Activated naive CD8-positive, alpha-beta T cell (primary cell): Measurements from ENCODE around the gene PRDX5.
A peak's percentile ranks its signal among the peaks of the same experiment; 100 is the strongest.

ENCODE experiments used
- H3K27ac Mint-ChIP-seq: one replicate; pipeline ENCODE4 v1.8.0; 2021; ENCODE audit warnings: mixed read lengths
- H3K27me3 Mint-ChIP-seq: one replicate; pipeline ENCODE4 v1.8.0; 2021; ENCODE audit warnings: mixed read lengths
- H3K36me3 Mint-ChIP-seq: one replicate; pipeline ENCODE4 v1.8.0; 2021; ENCODE audit warnings: mixed read lengths
- H3K4me1 Mint-ChIP-seq: one replicate; pipeline ENCODE4 v1.8.0; 2021; ENCODE audit warnings: low read depth, mixed read lengths
- H3K4me3 Mint-ChIP-seq: one replicate; pipeline ENCODE4 v1.8.0; 2021; ENCODE audit warnings: mild to moderate bottlenecking, mixed read lengths
- H3K9me3 Mint-ChIP-seq: one replicate; pipeline ENCODE4 v1.8.0; 2021; ENCODE audit warnings: low read depth, mixed read lengths

Gene PRDX5

DNA sequence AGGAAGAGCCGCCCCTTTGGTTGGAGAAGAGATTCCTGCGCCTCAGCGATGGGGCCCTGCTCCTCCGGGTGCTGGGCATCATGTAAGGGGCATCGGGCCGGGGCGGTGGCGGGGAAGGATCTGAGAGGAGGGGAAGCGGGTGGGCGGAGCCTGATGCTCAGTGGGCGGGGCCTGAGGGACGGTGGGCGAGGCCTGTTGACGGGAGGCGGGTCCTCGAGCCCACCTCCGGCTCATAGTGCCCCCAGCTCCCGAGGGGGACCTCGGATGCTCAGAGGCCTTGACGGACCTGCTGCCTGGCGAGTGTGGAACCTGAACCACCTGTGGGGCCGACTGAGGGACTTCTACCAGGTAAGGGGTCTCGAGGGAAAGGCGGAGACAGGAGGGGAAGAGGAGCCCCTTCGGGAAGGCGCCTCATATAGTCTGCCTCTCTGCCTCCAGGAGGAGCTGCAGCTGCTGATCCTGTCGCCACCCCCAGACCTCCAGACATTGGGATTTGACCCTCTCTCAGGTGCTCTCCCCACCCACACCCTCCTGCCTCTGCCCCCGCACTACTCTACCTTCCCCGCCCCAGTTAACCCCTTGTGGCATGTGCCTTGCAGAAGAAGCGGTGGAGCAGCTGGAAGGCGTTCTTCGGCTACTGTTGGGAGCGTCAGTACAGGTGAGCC, 22.9 kb downstream of the PRDX5 start:
- H3K27ac Mint-ChIP-seq = peak overlapping the region; percentile 91
- peaks cover 38% of the 10 kb centered on the region for H3K4me1 Mint-ChIP-seq
- H3K36me3 Mint-ChIP-seq = peaks cover 3% of the 10 kb centered on the region
- H3K9me3 Mint-ChIP-seq = no peaks in the 10 kb centered on the region
- peak overlapping the region; percentile 92 for H3K4me3 Mint-ChIP-seq
- no peaks in the 10 kb centered on the region for H3K27me3 Mint-ChIP-seq

DNA sequence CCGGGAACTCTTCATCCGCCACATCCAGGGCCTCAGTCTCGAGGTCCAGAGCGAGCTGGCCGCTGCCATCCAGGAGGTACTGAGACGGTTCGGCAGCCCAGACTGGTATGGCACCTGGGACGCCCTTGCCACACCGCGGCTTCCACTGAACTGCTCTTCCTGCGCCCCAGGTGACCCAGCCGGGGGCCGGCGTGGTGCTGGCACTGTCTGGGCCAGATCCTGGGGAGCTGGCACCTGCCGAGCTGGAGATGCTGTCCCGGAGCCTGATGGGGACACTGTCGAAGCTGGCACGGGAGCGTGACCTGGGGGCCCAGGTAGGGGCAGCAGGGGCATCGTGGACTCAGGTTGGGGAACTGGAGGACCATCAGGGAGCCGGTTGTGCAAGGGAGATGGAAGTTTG, 23.5 kb downstream of the PRDX5 start:
- H3K27me3 Mint-ChIP-seq = no peaks in the 10 kb centered on the region
- H3K4me3 Mint-ChIP-seq = peak overlapping the region; percentile 92
- no peak overlapping the region for H3K27ac Mint-ChIP-seq
- peaks cover 3% of the 10 kb centered on the region for H3K36me3 Mint-ChIP-seq
- peaks cover 38% of the 10 kb centered on the region for H3K4me1 Mint-ChIP-seq
- H3K9me3 Mint-ChIP-seq = no peaks in the 10 kb centered on the region

DNA sequence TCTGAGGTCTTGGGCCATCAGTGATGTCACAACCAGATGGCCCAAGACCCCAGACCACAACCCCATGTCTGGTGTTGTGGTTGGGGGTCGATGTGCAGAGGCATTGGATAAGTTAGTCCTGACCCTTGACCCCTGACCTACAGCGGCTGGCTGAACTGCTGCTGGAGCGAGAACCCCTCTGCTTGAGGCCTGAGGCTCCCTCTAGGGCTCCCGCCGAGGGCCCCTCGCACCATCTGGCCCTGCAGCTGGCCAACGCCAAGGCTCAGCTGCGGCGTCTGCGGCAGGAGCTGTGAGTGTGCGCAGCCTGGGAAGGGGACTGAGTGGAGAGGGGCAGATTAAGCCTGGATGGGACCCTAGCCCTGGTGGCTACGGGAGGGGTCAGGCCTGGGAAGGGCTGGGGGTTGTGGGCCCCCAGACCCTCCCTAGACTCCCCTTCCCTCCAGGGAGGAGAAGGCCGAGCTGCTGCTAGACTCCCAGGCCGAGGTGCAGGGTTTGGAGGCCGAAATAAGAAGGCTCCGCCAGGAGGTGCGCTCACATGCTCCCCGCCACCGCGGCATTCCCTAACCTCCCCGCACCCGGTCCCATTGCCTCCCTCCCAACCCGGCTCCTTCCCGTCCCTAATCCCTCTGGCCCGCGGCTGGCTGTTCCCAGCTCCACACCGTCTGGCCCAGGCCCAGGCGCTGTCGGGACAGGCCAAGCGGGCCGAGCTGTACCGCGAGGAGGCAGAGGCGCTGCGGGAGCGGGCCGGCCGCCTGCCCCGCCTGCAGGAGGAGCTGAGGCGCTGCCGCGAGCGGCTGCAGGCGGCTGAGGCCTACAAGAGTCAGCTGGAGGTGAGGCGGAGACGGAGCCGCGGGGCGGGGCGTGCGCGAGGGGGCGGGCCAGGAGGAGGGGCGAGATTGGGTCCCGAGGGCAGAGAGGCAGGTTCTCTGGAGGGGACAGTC, 24.2 kb downstream of the PRDX5 start:
- Mint-ChIP-seq H3K36me3 (peaks cover 3% of the 10 kb centered on the region), H3K27ac (no peak overlapping the region), H3K9me3 (no peaks in the 10 kb centered on the region), H3K4me1 (peaks cover 38% of the 10 kb centered on the region), H3K27me3 (no peaks in the 10 kb centered on the region), H3K4me3 (peak overlapping the region; percentile 61)

DNA sequence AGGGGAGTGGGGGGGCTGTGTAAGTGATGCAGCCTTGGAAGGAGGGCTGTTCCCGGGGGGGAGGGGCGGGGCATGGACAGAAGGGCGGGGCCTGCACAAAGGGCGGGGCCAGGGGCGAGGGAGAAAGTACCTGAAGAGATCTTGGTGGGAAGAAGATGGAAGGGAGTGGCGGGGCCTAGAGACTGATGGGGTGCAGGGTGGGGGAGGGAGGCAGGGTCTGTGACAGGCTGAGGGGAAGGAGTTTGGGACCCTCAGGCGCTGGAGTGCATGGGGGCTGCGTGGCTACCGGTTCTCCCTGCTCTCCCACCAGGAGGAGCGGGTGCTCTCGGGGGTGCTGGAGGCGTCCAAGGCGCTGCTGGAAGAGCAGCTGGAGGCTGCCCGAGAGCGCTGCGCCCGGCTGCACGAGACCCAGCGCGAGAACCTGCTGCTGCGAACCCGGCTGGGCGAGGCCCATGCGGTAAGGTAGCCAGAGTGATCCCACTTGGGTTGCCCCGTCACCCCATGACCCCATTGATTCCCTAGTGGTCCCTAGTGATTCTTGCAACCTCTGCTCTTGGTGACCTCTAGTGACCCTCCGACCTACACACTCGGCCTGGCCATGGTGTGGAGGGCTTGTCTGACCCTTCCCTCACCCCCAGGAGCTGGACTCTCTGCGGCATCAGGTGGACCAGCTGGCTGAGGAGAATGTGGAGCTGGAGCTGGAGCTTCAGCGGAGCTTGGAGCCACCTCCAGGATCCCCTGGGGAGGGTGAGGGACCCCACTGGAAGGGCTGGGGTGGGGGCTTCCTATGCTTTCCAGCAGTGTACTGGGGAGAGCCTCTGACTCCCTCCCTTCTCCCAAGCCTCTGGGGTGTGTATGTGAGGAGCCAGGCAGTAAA, 25.2 kb downstream of the PRDX5 start:
- no peak overlapping the region for H3K4me3 Mint-ChIP-seq
- no peaks in the 10 kb centered on the region for H3K9me3 Mint-ChIP-seq
- peaks cover 3% of the 10 kb centered on the region for H3K36me3 Mint-ChIP-seq
- H3K4me1 Mint-ChIP-seq = peaks cover 31% of the 10 kb centered on the region
- no peaks in the 10 kb centered on the region for H3K27me3 Mint-ChIP-seq
- no peak overlapping the region for H3K27ac Mint-ChIP-seq

DNA sequence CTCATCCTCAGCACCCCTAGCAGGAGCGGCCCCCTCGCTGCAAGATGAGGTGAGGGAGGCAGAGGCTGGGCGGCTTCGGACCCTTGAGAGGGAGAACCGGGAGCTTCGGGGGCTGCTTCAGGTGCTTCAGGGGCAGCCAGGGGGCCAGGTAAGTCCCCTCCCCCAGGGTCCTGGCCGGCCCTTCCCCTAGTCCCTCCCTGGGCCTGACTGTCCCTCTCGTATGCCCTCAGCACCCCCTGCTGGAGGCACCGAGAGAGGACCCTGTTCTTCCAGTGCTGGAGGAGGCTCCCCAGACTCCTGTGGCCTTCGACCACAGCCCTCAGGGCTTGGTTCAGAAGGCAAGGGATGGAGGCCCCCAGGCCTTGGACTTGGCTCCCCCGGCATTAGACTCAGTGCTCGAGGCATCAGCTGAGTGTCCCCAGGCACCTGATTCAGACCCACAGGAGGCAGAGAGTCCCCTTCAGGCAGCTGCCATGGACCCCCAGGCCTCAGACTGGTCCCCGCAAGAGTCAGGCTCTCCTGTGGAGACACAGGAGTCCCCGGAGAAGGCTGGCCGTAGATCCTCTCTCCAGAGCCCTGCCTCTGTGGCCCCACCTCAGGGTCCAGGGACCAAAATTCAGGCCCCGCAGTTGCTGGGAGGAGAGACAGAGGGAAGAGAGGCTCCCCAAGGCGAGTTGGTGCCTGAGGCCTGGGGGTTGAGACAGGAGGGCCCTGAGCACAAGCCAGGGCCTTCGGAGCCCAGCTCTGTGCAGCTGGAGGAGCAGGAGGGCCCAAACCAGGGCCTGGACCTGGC, 26.0 kb downstream of the PRDX5 start:
- peaks cover 27% of the 10 kb centered on the region for H3K4me1 Mint-ChIP-seq
- H3K9me3 Mint-ChIP-seq = no peaks in the 10 kb centered on the region
- no peak overlapping the region for H3K27ac Mint-ChIP-seq
- no peaks in the 10 kb centered on the region for H3K27me3 Mint-ChIP-seq
- no peak overlapping the region for H3K4me3 Mint-ChIP-seq
- peaks cover 3% of the 10 kb centered on the region for H3K36me3 Mint-ChIP-seq

DNA sequence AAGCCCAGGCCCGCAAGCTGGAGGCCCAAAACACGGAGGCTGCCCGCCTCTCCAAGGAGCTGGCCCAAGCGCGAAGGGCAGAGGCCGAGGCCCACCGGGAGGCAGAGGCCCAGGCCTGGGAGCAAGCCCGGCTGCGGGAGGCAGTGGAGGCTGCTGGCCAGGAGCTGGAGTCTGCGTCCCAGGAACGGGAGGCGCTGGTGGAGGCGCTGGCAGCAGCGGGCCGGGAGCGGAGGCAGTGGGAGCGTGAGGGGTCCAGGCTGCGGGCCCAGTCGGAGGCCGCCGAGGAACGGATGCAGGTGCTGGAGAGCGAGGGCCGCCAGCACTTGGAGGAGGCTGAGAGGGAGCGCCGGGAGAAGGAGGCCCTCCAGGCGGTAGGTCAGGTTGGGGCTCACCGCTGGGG, 26.9 kb downstream of the PRDX5 start:
- H3K27me3 Mint-ChIP-seq = no peaks in the 10 kb centered on the region
- H3K36me3 Mint-ChIP-seq = peaks cover 3% of the 10 kb centered on the region

DNA sequence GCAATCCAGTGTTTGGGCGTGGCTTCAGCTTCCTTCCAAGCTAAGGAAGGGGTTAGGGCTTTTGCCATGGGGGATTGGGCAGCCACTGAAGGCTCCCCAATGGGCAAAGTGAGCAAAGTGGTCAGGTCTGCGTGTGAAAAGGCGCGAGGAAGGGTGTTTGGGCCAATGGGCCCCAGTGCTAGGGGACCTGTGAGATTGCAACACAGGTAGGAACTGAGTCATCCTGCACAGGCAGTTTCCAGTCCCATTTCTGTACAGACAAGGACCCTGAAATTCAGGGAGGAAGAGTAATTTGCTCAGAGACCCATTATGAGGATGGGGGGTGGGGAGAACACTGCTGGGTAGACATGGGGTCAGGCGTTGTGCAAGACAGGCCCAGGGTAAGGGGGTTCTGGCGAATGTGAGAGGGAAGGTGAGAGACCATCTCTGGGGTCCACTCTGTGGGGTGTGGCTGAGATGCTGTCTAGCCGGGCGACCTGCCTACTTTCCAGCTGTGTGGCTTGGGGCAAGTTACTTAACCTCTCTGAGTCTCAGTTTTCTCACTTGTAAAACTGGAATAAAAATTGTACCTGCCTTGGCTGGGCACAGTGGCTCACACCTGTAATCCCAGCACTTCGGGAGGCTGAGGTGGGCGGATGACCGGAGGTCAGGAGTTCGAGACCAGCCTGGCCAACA, 29.4 kb downstream of the PRDX5 start:
- Mint-ChIP-seq H3K4me1 (peaks cover 5% of the 10 kb centered on the region), H3K27me3 (no peaks in the 10 kb centered on the region), H3K36me3 (peaks cover 3% of the 10 kb centered on the region), H3K27ac (peak overlapping the region; percentile 51), H3K9me3 (no peaks in the 10 kb centered on the region), H3K4me3 (no peak overlapping the region)

More for the DNA sequence above, 26.9 kb downstream of the PRDX5 start:
- Mint-ChIP-seq H3K27ac (no peak overlapping the region), H3K4me1 (peaks cover 19% of the 10 kb centered on the region), H3K4me3 (no peak overlapping the region), H3K9me3 (no peaks in the 10 kb centered on the region)

DNA sequence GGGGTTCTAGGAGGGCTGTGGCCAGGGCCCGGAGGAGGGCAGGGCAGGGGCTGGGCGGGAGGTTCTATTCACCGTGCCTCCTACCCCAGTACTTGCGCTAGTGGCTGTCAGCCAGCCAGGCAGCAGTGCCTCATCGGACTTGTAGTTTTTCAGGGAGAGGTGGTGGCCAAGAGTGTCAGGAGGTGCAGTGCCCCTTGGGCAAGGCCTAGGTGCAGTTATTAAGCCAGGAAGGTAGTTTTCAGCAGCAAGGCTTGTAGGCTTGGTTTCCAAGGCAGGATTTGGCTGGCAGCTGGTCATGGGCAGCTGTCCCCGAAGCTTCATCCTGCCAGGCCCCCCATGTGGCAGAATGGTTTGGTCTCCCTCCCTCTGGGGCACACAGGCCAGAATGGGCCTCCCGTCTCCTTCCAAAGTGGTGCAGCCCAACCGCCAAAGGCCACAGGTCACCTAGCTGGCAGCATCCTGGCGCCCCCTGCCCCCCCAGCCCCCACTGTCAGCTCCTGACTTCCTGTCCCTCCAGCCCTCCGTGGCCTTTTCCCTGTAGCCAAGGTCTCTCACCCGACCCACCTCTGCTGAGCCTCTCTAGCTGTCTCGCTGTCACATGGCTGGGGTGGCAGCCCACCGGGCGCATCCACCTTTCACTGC, 30.6 kb downstream of the PRDX5 start:
- H3K4me1 Mint-ChIP-seq = peaks cover 3% of the 10 kb centered on the region
- no peak overlapping the region for H3K27ac Mint-ChIP-seq

DNA sequence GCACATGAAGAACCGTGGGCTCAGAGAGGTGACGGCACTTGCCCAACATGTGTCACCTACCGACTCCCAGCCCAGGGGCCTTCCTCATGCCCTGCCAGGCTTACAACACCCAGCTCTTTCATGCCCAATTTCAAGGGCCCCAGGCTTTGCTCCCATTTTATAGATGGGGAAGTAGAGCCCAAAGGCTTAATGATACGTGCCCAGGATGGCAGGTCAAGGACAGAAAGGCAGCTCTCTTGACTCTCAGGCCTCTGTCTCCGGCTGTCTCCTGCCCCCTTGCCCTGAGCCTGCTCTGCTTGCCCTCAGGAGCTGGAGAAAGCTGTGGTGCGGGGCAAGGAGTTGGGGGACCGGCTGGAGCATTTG, 31.1 kb downstream of the PRDX5 start:
- Mint-ChIP-seq H3K4me1 (peaks cover 3% of the 10 kb centered on the region), H3K27ac (no peak overlapping the region)

More for the DNA sequence above, 30.6 kb downstream of the PRDX5 start:
- Mint-ChIP-seq H3K9me3 (no peaks in the 10 kb centered on the region), H3K4me3 (no peak overlapping the region), H3K27me3 (no peaks in the 10 kb centered on the region), H3K36me3 (peaks cover 3% of the 10 kb centered on the region)

DNA sequence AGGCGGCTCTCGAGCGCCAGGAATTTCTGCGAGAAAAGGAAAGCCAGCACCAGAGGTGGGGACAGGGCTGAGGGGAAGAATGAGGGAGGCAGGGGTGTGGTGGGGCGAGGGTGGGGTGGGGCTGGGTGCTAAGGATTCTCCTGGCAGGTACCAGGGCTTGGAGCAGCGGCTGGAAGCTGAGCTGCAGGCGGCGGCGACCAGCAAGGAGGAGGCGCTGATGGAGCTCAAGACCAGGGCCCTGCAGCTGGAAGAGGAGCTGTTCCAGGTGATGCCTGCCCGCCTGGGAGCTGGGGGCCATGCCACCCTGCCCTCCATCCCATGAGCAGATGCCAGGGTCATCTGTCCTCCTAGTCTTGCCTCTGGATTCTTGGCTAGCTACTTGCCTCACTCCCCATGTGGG, 31.5 kb downstream of the PRDX5 start:
- no peaks in the 10 kb centered on the region for H3K9me3 Mint-ChIP-seq
- H3K4me1 Mint-ChIP-seq = peaks cover 3% of the 10 kb centered on the region
- H3K4me3 Mint-ChIP-seq = no peak overlapping the region
- no peaks in the 10 kb centered on the region for H3K27me3 Mint-ChIP-seq
- no peak overlapping the region for H3K27ac Mint-ChIP-seq
- peaks cover 3% of the 10 kb centered on the region for H3K36me3 Mint-ChIP-seq

More for the DNA sequence above, 31.1 kb downstream of the PRDX5 start:
- H3K4me3 Mint-ChIP-seq = no peak overlapping the region
- H3K9me3 Mint-ChIP-seq = no peaks in the 10 kb centered on the region
- no peaks in the 10 kb centered on the region for H3K27me3 Mint-ChIP-seq
- H3K36me3 Mint-ChIP-seq = peaks cover 3% of the 10 kb centered on the region

DNA sequence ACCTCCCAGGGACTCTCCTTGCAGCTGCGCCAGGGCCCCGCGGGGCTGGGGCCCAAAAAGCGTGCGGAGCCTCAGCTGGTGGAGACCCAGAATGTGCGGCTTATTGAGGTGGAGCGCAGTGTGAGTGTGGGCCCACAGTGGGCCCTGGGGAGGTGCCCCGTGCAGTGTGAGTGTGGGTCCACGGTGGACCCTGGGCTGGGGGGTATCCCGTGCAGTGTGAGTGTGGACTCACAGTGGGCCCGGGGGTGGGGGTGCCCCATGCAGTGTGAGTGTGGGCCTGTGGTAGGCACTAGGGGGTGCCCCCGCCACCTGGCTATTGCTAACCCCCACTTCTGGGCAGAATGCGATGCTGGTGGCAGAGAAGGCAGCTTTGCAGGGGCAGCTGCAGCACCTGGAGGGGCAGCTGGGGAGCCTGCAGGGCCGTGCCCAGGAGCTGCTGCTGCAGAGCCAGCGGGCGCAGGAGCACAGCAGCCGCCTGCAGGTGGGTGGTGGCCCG, 33.3 kb downstream of the PRDX5 start:
- no peaks in the 10 kb centered on the region for H3K9me3 Mint-ChIP-seq
- H3K4me1 Mint-ChIP-seq = no peaks in the 10 kb centered on the region
- no peak overlapping the region for H3K27ac Mint-ChIP-seq
- no peaks in the 10 kb centered on the region for H3K27me3 Mint-ChIP-seq
- no peaks in the 10 kb centered on the region for H3K36me3 Mint-ChIP-seq
- H3K4me3 Mint-ChIP-seq = no peak overlapping the region

DNA sequence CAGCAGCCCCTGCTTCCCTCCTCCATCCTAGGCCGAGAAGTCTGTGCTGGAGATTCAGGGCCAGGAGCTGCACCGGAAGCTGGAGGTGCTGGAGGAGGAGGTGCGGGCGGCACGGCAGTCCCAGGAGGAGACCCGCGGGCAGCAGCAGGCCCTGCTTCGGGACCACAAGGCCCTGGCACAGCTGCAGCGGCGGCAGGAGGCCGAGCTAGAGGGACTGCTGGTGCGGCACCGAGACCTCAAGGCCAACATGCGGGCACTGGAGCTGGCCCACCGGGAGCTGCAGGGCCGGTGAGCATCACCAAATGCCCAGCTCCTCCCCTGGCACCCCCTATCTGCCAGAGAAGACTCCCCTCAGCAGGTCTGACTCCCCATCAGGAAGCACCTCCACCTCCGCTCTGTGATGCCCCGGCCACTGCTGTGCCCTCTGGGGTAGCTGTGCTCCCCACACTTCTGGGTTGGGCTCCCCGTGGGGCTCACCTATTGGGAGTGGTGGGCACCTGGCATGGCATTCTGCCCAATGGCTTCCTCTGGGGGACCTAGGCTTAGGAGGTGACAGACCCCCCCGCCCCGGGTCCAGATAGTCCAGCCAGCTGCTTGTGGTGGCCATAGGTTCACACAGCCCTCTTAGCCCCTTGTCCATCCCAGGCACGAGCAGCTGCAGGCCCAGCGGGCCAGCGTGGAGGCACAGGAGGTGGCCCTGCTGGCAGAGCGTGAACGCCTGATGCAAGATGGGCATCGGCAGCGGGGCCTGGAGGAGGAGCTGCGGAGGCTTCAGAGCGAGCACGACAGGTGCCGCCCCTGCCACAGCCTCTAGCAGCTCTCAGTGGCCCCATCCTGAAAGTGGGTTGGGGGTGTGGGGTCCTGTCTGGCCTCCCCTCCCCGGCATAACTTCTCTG, 34.4 kb downstream of the PRDX5 start:
- Mint-ChIP-seq H3K4me1 (peaks cover 4% of the 10 kb centered on the region), H3K27me3 (no peaks in the 10 kb centered on the region), H3K36me3 (no peaks in the 10 kb centered on the region), H3K9me3 (no peaks in the 10 kb centered on the region), H3K27ac (no peak overlapping the region), H3K4me3 (no peak overlapping the region)
